GM12801 (cell line): ENCODE results near the gene EDEM3.

Experiments used
- CTCF ChIP-seq: IDR thresholded peaks from one replicate; pipeline ENCODE4 v1.5.1; 2011; ENCODE audit warnings: control low read depth; ENCODE audit not compliant: insufficient read length; ENCODE audit errors: extremely low read depth

The EDEM3 gene

GRCh38 chr1:184724843-184725242 lies 29.8 kb downstream of the EDEM3 start:
- no peak for TF ChIP-seq CTCF

- TF ChIP-seq CTCF: no peak
Measured at GRCh38 chr1:184716158-184716557, 38.5 kb downstream of the EDEM3 start.

- no peak for TF ChIP-seq CTCF
Measured at GRCh38 chr1:184709418-184709817, 45.2 kb downstream of the EDEM3 start.

- TF ChIP-seq CTCF: no peak
Measured at GRCh38 chr1:184708084-184708676, 46.5 kb downstream of the EDEM3 start.

- TF ChIP-seq CTCF: no peak
Measured at GRCh38 chr1:184705271-184705670, 49.4 kb downstream of the EDEM3 start.

GRCh38 chr1:184701816-184702215 lies 52.8 kb downstream of the EDEM3 start:
- no peak for TF ChIP-seq CTCF

GRCh38 chr1:184698969-184699368 lies 55.7 kb downstream of the EDEM3 start:
- TF ChIP-seq CTCF: no peak
